ENCODE data around the gene CHMP2A. TPM values are rescaled to one million over a fixed set of nuclear protein-coding genes. Genes with fewer than 3 reads are reported as not detected.

The CHMP2A gene
- total and polyA plus RNA-seq, 2 of the 13 experiments (the other 11 are each of a cell fraction or from before 2014, with no cell fraction given), result 49.7 to 55.0 TPM

- 0 out of 2 replicates have a peak, but pooled peaks have one; percentile 53 for TF ChIP-seq ZNF563 (CRISPR knock-in tag; IDR thresholded peaks at IDR 0.05)
- peak; percentile 30; the same call in 1 of the 2 replicates for TF ChIP-seq ETV5 (CRISPR knock-in tag; IDR thresholded peaks at IDR 0.05; ENCODE audit: borderline replicate concordance)
- TF ChIP-seq ZNF44 (CRISPR knock-in tag; IDR thresholded peaks at IDR 0.05), result no peak
- no peak for TF ChIP-seq SOX6 (IDR thresholded peaks at IDR 0.05)
- TF ChIP-seq SOX6 (CRISPR knock-in tag; IDR thresholded peaks at IDR 0.05), result peak; percentile 50; the same call in 1 of the 2 replicates
- peak; percentile 85 for TF ChIP-seq PAXIP1 (CRISPR knock-in tag; conservative IDR thresholded peaks at IDR 0.05)
- peak; percentile 74 for TF ChIP-seq PHF21A (CRISPR knock-in tag; IDR thresholded peaks at IDR 0.05)
- TF ChIP-seq RAD21 (CRISPR knock-in tag; IDR thresholded peaks at IDR 0.05), result no peak
- TF ChIP-seq HMGXB4 (CRISPR knock-in tag; IDR thresholded peaks at IDR 0.05; ENCODE audit: borderline replicate concordance in 1 of 2, low read depth in 1 of 2), result 0 out of 4 replicates have a peak, but pooled peaks of 1 of the 2 experiments have one; percentile 6
- no peak for TF ChIP-seq ZNF674 (CRISPR knock-in tag; IDR thresholded peaks at IDR 0.05; ENCODE audit: low read depth)
- TF ChIP-seq GFI1 (CRISPR knock-in tag; IDR thresholded peaks at IDR 0.05; ENCODE audit: borderline replicate concordance), result peak; percentile 88; the same call in 1 of the 2 replicates
- peak; percentile 27; the same call in 1 of the 2 replicates for TF ChIP-seq ZGPAT (CRISPR knock-in tag; IDR thresholded peaks at IDR 0.05)
- no peak for TF ChIP-seq POLR2AphosphoS2 (IDR thresholded peaks at IDR 0.05; ENCODE audit: low read depth, low read length)
- peak; percentile 35 for TF ChIP-seq THAP11 (CRISPR knock-in tag; IDR thresholded peaks at IDR 0.05)
- TF ChIP-seq ASH2L (IDR thresholded peaks at IDR 0.05; ENCODE audit: insufficient read length, low read depth, low read length), result peak; percentile 9
- TF ChIP-seq ZNF468 (CRISPR knock-in tag; IDR thresholded peaks at IDR 0.05), result no peak
- peak in 1 of 2 experiments; percentile 43; a peak in 1 of 4 replicates for TF ChIP-seq ATF4 (CRISPR knock-in tag; IDR thresholded peaks at IDR 0.05)
- peak; percentile 43 for TF ChIP-seq NCOA2 (CRISPR knock-in tag; IDR thresholded peaks at IDR 0.05)
- TF ChIP-seq KDM2A (CRISPR knock-in tag; IDR thresholded peaks at IDR 0.05; ENCODE audit: borderline replicate concordance, low read depth), result 0 out of 2 replicates have a peak, but pooled peaks have one; percentile 17
- peak; percentile 43; the same call in 1 of the 2 replicates for TF ChIP-seq ARNT2 (CRISPR knock-in tag; IDR thresholded peaks at IDR 0.05; ENCODE audit: low read depth)
- TF ChIP-seq ZNF891 (CRISPR knock-in tag; IDR thresholded peaks at IDR 0.05), result no peak
These were observed 44.6 kb downstream of the CHMP2A start (continued) for GRCh38 chr19:58510084-58510862.
